Measurements from ENCODE around the gene MYL6.

MYL6 gene

DNA sequence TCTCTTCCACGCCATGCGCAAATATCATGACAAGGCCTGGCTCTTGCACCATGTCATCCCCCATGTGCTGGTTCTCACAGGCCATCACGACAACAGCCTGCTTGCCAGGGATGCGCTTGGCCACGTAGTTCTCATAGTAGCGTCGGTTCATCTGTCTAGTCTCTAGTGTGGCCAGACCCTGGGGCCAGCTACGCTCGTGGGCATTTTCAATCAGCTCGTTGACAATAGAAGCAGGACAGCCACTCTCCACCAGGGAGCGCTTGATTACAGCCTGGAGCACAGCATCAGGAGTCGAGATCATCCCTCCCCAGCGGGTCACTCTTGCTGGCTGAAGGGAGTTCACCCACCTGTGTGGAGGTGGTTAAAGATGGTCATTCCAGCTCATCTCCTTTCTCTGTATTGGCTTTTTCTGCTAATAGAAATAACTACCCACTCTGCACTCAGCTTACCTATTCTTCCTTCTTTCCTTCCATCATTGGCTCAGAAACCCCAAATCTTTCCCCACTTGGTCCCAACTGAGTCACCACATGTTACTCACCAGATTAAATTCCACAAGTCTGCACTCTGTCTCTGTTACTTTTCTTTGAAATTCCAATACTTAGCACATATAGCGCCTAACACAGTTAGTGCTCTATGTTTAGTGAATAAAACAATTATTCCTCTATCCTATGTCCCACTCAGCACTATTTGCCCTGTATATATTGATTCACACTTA lies 48.5 kb downstream of the MYL6 start:
- H3K27me3 Mint-ChIP-seq: no peaks in the 10 kb centered on the region
- H3K27ac Mint-ChIP-seq: no peak overlapping the region
- H3K4me3 Mint-ChIP-seq: no peak overlapping the region
- no peaks in the 10 kb centered on the region for H3K9me3 Mint-ChIP-seq
- no peaks in the 10 kb centered on the region for H3K4me1 Mint-ChIP-seq (ENCODE audit: low read depth)
- H3K36me3 Mint-ChIP-seq (ENCODE audit: low read depth): peaks cover 51% of the 10 kb centered on the region

GRCh38 chr12:56208006-56208405 lies 49.8 kb downstream of the MYL6 start:
- Mint-ChIP-seq H3K27ac (no peak overlapping the region), H3K9me3 (no peaks in the 10 kb centered on the region), H3K36me3 (ENCODE audit: low read depth) (peaks cover 60% of the 10 kb centered on the region)

More at GRCh38 chr12:56208006-56208405, 49.8 kb downstream of the MYL6 start:
- Mint-ChIP-seq H3K4me1 (ENCODE audit: low read depth) (no peaks in the 10 kb centered on the region), H3K27me3 (no peaks in the 10 kb centered on the region), H3K4me3 (no peak overlapping the region)

Data from stimulated activated naive CD8-positive, alpha-beta T cell treated with anti-CD3 and anti-CD28 coated beads, Interleukin-15, Interleukin-2, amounts not matched to agents 100 ng/mL and 50 ng/mL, for 24 hours (primary cell).